GM18526 (cell line): ENCODE results near the gene ATP9B.

Experiments
- POLR2A ChIP-seq: IDR thresholded peaks from 3 replicates; pipeline ENCODE4 v1.6.1; 2011; ENCODE audit not compliant: insufficient read length; ENCODE audit errors: extremely low read depth

Gene ATP9B

DNA sequence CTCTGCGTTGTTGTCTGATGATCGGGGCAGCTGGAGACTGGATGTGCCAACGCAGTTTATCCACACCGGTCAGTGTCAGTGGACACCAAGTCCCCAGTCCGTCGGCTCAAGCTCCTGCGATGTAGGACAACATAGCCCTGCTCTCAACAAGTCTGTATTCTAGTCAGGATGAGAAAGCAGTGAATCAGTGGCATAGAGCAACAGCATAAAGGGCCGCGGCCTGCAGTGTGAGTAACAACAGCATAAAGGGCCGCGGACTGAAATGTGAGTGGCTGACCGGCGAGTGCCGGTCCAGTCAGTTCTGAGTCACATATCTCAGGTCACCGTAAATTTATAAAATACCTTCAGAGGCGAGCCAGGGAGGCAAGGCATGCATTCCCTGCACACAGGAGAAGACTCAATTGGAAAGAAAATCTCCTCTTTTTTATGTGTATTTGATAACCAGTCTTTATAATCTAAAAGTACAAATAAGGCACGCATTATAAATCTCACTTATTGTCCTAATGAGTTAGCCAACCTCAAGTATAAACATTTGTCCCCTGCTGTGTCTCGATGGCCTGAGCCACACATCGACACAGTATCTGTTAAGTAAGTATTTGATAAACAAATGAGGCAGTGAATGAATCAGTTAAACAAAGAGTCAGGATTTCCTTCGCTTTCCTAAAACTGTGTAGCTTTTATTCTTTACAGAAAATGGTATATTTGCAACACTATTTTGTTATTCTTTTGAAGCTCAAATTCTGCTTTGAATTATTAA, 292.8 kb downstream of the ATP9B start:
- no peak for TF ChIP-seq POLR2A

DNA sequence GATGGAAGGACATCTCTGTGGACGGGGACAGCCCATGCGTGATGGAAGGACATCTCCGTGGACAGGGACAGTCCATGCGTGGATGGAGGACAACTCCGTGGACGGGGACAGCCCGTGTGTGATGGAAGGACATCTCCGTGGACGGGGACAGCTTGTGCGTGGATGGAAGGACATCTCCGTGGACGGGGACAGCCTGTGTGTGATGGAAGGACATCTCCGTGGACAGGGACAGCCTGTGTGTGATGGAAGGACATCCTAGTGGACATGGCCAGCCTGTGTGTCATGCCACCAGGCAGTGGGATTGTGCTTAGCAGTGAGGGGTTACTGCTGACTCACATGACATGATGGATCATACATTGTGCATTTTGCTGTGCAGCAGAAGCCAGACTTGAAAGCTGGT, 296.5 kb downstream of the ATP9B start:
- no peak for TF ChIP-seq POLR2A

DNA sequence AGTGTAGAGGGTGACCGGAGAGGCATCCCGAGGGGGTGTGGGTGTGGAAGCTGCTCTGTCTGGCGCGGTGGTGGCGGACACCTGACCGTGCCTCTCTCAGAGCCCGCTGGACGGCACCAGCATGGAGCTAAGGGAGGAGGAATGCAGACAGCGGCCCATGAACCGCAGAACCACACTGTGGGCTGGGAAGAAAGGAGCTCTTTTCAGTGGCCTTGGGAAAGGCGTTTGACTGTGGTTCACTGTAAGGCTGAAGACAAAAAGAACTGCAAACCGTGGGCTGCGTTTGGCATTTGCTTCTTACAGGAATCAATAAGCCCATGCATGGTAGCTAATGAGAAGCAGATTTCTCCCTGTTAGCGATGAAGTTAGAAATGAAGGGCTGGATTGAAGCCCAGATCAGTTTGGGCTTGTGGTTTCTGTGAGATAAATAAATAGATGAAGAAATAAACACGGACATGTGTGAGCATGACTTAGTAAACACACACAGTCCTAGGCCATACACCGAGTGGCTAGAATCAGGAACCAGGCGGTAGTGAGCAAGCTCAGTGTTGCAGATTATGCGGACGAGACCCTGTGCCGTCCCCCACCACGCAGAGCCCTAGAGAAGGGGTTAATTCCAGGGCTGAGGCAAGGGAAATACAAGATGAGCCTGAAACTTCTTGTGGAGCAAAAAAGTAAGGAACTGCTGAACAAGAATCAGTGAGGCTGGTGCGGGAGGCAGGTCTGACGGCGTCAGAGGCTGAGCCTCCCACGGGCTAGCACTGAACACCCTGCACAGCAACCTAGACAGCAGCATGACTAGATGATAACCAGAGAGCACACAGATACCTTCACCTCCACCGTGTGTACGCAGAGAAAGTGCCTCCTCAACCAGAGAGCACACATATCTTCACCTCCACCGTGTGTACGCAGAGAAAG, 297.2 kb downstream of the ATP9B start:
- TF ChIP-seq POLR2A = no peak

DNA sequence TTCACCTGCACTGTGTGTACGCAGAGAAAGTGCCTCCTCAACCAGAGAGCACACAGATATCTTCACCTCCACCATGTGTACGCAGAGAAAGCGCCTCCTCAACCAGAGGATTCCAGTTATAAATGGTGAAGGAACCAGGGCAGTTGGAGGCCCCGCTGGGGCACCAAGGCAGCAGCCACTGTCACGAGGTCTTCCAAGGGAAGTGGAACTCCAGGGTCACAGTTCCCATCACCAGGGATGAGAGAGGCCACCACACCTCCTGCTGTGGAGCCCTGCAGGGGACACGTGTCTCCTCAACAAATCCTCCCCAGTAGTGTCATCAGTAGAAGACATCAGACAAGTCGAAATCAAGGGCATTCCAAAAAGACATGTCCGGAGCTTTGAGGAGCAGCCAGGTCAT, 298.3 kb downstream of the ATP9B start:
- no peak for TF ChIP-seq POLR2A

DNA sequence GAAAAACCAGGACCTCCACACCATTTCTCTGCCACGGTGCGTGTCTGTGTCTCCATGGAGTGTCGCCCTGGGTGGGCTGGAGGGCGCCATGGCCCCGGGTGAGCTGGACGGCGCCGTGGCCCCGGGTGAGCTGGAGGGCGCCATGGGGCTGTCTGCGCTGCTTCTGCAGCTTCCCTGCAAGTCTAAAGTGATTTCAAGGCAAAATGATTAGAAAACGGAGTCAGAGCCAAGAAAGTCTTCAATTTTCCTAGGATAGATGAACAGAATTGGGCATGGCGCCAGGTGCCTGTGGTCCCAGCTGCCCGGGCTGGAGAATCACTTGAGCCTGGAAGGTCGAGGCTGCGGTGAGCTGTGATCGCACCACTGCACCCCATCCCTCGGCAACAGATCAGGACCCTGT, 298.8 kb downstream of the ATP9B start:
- no peak for TF ChIP-seq POLR2A

DNA sequence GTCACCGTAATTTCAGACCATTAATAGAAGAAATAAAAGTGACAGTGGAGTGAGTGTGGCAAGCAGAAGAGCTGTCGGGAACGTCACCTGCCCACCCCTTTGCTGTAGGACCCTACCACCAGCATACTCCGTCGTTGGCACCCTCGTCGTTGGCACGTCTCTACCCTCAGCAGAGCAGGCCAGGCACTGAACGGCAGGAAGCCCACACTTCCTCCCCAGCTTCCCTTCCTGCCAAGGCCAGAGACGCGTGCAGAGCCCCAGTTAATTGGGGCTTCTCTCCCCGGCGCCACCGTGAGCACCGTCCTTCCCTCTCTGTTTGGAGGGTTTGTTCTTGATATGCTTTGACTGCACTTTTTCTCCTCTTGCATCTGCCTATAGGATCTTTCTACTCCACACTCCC, 299.5 kb downstream of the ATP9B start:
- no peak for TF ChIP-seq POLR2A

DNA sequence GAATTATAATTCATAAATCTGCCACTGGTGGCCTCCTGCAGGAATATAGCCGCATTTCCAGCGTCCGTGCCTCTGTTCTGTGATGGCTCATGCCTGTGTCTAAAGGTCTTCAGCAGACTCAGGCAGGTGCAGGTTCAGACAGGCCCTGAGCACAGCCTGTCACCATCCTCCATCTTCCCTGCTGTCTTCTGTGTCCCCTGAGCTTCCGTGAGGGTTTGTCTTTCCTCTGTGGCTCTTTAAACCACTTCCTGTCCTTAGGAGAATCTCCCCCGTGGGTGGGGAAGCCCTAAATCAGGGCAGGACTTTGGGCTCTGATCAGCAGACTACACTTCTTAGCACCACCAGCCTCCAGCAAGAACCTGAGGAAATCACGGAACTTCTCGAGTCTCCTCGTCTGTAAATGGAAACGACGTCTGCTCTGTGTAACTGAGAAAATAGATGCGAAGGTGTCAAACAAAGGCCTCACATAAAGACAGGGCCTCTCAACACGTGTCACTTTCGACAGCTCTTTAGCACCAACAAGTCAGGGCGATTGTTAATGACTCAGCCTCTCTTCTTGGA, 302.4 kb downstream of the ATP9B start:
- TF ChIP-seq POLR2A = no peak

DNA sequence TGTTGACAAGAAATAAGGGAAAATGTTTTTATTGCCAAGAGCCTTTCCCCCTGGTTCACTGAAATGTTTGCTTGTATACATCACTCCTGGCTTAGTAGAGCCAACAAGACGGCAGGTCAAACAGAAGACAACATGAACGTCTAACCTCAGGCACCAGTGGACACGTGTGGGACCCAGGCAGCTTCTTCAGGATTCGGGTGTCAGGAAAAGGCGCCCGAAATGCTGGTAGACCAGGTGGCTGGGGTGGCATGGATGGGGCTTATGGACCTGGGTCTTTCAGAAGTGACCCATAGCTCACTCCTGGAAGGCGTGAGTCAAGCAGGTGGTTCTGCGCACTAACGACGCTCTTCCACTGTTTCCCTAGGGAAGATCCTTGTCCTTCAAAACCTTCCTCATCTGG, 303.3 kb downstream of the ATP9B start:
- TF ChIP-seq POLR2A = no peak

DNA sequence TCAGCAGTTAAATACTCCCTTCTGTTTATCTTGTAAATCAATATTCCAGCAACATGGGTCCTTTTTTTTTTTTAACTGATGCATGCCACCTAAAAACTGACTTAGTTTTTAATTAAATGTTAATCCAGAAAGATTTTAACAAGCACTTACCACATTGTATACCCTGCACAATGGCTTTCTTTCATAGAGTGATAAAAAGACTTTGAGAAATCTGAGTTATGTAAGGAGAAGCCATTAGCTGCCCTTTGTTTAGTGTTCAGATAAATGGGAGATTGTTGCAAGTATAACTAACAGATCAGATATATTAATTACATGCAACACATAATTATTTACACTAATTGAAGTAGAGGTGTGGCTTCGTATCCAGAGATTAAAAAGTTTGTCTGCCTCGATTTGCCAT, 303.8 kb downstream of the ATP9B start:
- no peak for TF ChIP-seq POLR2A

DNA sequence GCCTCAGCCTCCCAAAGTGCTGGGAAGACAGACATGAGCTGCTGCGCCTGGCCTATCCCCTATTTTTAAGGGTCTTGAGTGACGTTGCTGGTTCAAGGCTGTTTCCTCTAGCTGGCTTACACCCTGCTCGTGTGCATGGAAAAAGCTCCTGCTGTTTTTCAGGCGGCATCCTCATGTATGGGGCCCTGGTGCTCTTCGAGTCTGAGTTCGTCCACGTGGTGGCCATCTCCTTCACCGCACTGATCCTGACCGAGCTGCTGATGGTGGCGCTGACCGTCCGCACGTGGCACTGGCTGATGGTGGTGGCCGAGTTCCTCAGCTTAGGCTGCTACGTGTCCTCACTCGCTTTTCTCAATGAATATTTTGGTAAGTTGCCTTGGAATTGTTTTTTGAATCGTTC, 304.5 kb downstream of the ATP9B start:
- TF ChIP-seq POLR2A = no peak

DNA sequence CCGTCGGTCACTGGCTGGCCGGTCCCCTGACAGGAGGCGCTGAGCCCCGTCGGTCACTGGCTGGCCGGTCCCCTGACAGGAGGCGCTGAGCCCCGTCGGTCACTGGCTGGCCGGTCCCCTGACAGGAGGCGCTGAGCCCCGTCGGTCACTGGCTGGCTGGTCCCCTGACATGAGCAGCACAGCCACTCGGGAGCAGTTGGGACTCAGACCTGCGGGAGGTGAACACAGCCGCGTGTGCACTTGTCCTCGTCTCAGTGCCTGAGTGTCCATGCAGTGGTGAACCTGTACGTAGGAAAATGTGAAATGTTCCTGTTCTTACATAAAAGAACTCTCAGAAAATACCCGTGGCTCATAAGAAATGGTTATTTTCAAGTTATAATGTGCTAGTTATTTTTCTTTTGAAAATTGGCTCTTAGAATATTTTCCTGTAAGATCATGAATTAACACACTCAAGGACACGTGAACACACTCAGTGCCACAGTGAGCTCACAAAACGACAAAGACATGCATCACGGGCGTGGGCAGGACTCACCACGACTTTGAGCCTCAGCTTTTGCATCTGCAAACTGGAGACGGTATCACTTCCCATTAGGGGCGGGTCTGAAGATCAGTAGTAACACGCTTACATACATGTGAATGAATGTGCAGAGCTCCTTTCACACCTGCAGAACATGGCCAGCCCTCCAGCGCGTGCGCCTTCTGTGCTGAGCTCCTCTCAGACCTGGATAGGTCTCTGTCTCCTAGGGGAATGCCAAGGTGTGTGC, 305.4 kb downstream of the ATP9B start:
- TF ChIP-seq POLR2A = no peak

DNA sequence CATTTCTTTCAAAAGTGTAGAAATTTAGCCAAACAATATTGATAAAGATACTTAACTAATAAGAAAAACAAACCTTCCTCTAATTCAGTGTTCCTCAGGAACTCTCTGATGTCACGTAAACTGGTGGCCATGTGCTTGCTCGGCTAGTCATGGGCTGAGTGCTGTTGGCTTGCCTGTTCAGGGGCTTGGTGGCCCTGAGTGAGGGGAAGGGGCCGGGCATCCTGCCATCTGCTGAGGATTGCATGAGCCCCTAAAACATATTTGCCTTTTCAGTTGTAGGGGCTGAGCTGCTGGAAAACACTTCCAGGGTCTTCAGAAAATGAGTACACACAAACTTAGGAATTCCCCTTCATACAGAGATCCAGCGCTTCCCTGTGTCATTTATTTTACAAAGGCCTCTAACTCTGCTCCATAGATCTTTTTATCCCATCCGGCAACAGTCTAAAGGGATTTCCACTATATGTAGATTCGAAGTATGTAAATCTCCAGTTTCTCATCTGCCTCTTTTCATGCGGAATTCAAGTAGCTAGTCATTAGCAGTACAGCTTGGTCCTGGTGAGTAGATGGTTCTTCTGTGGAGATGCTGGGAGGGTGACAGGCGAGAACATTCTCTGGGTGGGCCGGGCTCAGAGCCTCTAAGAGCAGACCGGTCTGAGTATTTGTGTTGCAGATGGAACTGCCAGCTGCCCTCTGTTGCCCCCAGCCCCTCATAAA, 306.4 kb downstream of the ATP9B start:
- no peak for TF ChIP-seq POLR2A

DNA sequence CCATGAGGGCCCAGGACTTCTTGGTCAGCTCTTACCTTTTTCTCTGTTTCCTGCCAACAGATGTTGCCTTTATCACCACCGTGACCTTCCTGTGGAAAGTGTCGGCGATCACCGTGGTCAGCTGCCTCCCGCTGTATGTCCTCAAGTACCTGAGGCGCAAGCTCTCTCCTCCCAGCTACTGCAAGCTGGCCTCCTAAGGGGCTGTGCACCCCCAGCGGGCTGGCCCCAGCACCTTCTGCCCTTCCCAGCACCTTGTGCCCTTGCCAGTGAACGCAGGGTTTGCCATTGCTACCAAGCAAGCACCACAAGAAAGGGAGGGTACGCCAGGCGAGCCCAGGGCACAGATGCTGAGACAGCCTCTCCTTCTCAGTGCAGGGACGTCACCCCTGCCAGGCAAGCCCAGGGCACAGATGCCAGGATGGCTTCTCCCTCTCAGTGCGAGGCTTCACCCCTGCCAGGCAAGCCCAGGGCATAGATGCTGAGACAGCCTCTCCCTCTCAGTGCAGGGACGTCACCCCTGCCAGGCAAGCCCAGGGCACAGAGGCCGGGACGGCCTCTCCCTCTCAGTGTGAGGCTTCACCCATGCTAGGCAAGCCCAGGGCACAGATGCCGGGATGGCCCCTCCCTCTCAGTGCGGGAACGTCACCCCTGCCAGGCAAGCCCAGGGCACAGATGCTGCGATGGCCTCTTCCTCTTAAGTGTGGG, 308.1 kb downstream of the ATP9B start:
- no peak for TF ChIP-seq POLR2A
